WI38 (cell line): Measurements from ENCODE around the gene HLA-DQA2.

Source experiments
- H3K4me3 ChIP-seq: 2 replicates; pipeline ENCODE4 v1.5.1; 2011; ENCODE audit warnings: low read depth, mild to moderate bottlenecking, control low read depth, low read length
- TF ChIP-seq, protein P1 (sequence below): IDR thresholded peaks from 2 replicates; pipeline ENCODE4 v1.5.1; 2012; ENCODE audit warnings: low read depth, mild to moderate bottlenecking, control low read depth, low read length

The HLA-DQA2 gene

DNA sequence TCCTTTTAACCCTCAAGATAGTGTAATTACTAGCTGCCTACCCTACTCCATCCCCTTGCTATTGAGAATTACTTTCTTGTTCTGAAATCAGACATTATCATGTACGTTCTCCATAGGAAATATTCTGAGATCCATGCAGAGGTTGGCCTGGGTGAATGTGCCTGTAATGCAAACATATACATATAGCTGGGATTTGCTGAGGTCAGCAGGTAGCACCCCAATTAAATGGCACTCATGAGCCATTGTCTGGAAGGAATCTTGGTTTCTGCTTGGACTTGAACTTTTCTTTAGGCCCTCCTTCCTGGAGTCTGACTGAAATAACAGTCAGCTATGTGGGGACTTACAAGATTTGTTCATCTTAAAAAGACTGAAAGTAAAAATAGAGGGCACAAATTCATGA lies 18.5 kb downstream of the HLA-DQA2 start:
- H3K4me3 ChIP-seq, result no peak overlapping the region
- TF ChIP-seq, protein P1, sequence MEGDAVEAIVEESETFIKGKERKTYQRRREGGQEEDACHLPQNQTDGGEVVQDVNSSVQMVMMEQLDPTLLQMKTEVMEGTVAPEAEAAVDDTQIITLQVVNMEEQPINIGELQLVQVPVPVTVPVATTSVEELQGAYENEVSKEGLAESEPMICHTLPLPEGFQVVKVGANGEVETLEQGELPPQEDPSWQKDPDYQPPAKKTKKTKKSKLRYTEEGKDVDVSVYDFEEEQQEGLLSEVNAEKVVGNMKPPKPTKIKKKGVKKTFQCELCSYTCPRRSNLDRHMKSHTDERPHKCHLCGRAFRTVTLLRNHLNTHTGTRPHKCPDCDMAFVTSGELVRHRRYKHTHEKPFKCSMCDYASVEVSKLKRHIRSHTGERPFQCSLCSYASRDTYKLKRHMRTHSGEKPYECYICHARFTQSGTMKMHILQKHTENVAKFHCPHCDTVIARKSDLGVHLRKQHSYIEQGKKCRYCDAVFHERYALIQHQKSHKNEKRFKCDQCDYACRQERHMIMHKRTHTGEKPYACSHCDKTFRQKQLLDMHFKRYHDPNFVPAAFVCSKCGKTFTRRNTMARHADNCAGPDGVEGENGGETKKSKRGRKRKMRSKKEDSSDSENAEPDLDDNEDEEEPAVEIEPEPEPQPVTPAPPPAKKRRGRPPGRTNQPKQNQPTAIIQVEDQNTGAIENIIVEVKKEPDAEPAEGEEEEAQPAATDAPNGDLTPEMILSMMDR, result no peak

DNA sequence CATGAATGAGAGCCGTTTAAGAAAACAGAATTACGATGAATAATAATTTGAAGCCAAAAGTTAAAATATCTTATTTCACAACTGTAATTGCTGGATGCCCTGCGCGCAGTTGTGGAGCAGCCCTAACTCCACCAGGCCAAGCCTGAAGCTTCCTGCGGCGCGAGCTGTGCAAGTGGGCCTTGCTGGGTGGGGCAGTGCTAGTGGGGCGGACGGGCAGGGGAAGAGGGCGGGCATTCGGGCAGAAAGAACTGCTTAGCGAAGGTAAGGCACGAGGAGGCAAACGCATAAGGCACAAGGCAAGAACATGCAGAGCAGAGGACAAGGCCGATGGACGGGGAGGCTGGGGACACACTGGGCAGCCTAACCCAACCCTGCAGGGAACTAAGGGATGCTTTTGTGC lies 19.9 kb downstream of the HLA-DQA2 start:
- H3K4me3 ChIP-seq, result no peak overlapping the region
- TF ChIP-seq, protein P1, result no peak

DNA sequence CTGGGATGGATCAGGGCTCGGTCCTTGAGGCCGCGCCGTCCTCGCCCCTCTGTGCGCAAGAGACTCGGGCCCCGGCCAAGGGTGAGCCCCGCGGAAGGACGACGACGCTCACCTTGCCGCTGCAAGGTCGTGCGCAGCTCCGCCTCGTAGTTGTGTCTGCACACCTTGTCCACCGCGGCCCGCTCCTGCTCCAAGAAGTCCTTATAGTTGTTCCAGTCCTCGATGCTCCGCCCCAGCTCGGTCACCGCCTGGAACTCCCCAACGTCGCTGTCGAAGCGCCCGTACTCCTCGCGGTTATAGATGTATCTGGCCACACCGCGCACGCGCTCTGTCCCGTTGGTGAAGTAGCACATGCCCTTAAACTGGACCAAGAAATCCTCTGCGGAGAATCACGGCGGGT lies 20.4 kb downstream of the HLA-DQA2 start:
- TF ChIP-seq, protein P1, result no peak
- H3K4me3 ChIP-seq, result no peak overlapping the region

DNA sequence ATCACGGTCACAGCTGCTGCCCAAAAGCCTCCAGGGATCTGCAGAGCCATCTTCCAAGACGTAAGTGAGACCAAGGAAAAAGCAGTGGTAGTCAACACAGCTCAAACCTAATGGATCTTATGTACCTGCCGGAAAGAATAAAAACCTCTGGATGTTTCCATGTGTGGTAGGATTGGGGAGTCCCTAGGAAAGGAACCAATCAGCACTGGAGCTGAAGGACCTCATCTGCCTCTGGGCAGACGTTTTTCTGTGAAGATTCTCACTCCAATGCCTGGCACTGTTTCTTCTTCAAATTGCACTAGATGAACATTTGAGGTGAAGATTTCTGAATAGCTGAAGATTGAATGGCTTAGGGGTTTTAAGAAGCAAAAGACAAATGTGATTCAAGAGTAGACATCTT lies 22.2 kb downstream of the HLA-DQA2 start, which contains the start of gene HLA-DQB2:
TSS of gene HLA-DQB2 (minus strand) at position 112 of the 400 bp plus-strand sequence. CDS start at position 50, 62 bp downstream.
- TF ChIP-seq, protein P1, result no peak
- H3K4me3 ChIP-seq, result no peak within 1 kb of the TSS

DNA sequence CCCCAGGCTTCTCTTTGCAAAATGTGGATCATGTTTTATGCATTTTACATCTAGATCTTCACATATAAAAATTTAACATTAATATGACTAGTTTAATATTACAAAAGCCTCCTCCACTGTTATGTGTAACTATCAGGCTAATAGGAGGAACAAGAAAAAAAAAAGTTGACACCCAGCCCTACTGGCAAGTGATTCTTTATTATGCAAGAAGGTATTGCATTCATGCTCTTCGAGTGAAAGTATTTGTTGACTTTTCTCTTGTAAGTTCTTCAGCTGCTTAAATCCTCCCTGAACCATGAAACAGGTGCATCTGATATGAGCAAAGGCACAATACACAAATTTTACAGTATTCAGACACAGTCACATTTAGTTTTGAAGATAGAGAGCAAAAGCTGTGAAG lies 22.9 kb downstream of the HLA-DQA2 start:
- TF ChIP-seq, protein P1, result no peak

DNA sequence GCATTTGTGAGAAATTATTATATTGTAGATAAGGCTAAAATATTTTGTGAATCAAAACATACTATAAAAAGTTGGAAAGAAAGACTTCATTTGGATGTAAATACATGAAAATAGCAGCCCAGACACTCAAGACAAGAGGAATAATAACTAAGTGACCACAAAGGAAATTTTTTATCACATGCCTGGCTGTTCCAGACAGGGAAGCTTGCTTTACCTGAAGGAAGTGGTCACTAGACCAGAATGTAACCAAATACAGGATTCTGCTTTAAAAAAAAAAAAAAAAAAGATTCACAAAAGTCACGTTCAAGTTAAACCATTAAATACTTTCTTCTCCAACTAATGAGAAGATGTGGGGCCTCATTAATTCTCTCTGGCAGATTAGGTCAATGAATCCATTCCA lies 31.5 kb downstream of the HLA-DQA2 start:
- H3K4me3 ChIP-seq, result no peak overlapping the region
- TF ChIP-seq, protein P1, result no peak

More for the DNA sequence above, 22.9 kb downstream of the HLA-DQA2 start:
- no peak overlapping the region for H3K4me3 ChIP-seq

DNA sequence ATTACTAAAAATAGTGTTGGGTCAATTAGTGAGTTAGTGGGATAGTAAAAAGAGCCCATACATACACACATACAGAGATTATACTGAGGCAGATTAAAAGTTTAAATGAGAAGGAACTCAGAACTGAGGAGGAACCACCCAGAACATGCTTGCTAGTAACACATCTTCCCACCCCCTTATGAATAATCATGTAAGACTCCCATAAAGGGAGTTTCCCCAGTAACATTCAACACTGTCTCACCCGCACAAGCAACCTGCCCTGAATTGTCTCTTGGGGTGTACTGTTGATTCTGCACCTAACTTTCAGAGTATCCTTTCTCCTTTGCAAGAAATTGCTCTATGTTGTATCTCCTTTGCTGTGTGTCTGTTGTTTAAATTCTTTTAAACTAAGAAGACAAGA lies 33.2 kb downstream of the HLA-DQA2 start:
- H3K4me3 ChIP-seq, result no peak overlapping the region
- TF ChIP-seq, protein P1, result no peak
